ENCODE results near the gene GPD2.

DNA sequence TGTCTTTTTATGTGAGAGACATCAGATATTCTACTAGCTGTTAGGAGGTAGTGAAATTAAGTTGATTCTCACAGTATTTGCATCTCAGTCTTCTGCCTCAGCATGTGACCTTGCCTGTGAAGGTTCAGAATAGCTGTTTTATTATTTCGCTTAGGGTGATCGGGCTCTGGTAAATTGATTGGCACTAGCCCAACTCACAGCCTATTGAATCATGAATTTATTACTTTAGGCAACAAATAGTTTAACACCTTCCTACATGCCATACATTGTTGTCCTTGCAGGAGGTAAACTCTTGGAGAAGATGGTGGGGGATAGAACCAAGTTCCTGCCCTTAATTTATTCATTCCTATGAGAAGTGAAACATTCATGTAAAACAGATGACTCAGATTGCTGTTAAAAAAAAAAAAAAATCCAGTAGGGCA lies 101.9 kb downstream of the GPD2 start:
- no peak for TF ChIP-seq CTCF (tag by site-specific recombination; IDR thresholded peaks at IDR 0.05)
- no peak for TF ChIP-seq ZNF19 (tag by site-specific recombination; IDR thresholded peaks at IDR 0.05; ENCODE audit: low read depth)
- TF ChIP-seq ZNF114 (tag by site-specific recombination; IDR thresholded peaks at IDR 0.05), result no peak
- TF ChIP-seq ZBTB17 (tag by site-specific recombination; IDR thresholded peaks at IDR 0.05), result no peak
- TF ChIP-seq PRDM1 (tag by site-specific recombination; IDR thresholded peaks at IDR 0.05), result no peak
- TF ChIP-seq ZBTB21 (tag by site-specific recombination; IDR thresholded peaks at IDR 0.05), result no peak
- TF ChIP-seq ZNF274 (IDR thresholded peaks at IDR 0.05; ENCODE audit: low read length), result no peak
- no peak for TF ChIP-seq ZNF274 (tag by site-specific recombination; IDR thresholded peaks at IDR 0.05; ENCODE audit: borderline replicate concordance)
- TF ChIP-seq ZBTB48 (tag by site-specific recombination; IDR thresholded peaks at IDR 0.05), result no peak
